ENCODE measurements around the gene PTBP3. TPM values are rescaled to one million over a fixed set of nuclear protein-coding genes. Genes with fewer than 3 reads are reported as not detected.

The PTBP3 gene
- total and polyA plus RNA-seq, 2 donors (not counting 1 experiment from before 2014, with no cell fraction given): 16.7 to 28.7 TPM

- TF ChIP-seq EZH2 (IDR thresholded peaks at IDR 0.05; ENCODE audit: low read length, missing control alignments) (no peak), CTCF (conservative IDR thresholded peaks at IDR 0.05 in 1 of 2, IDR thresholded peaks at IDR 0.05 in 1 of 2; ENCODE audit: low read depth in 1 of 2, low read length in 2 of 2) (no peak)
- Histone ChIP-seq H3K4me1 (ENCODE audit: control insufficient read depth, extremely low read depth, insufficient read depth, low read length) (peaks cover 5% of the 10 kb centered on the region), H2AFZ (ENCODE audit: low read length) (peak overlapping the region; percentile 86), H3K4me2 (ENCODE audit: extremely low read depth, insufficient read depth, low read length) (peak overlapping the region; percentile 91), H3K27ac (ENCODE audit: insufficient read depth, low read length) (peak overlapping the region; percentile 38), H3K27me3 (ENCODE audit: control insufficient read depth, insufficient read depth, low read length) (no peaks in the 10 kb centered on the region), H4K20me1 (ENCODE audit: control insufficient read depth, extremely low read depth, insufficient read depth, low read length) (no peaks in the 10 kb centered on the region), H3K36me3 (ENCODE audit: control insufficient read depth, insufficient read depth, low read length) (peaks cover 2% of the 10 kb centered on the region), H3K79me2 (ENCODE audit: control insufficient read depth, insufficient read depth, low read length) (no peaks in the 10 kb centered on the region), H3K4me3 (replicated peaks in 1 of 4; ENCODE audit: control extremely low read depth in 1 of 4, insufficient read depth in 1 of 4, low read depth in 3 of 4, low read length in 4 of 4) (peak overlapping the region; percentile 47 to 68 (median 56)), H3K9me3 (ENCODE audit: control insufficient read depth, insufficient read depth, low read depth, low read length) (no peaks in the 10 kb centered on the region), H3K9ac (ENCODE audit: insufficient read depth, low read length) (peak overlapping the region; percentile 67)
- peak; percentile 35 to 45 for DNase-seq (ENCODE audit: low read depth in 2 of 2)
These were observed 159.0 kb downstream of the PTBP3 start for GRCh38 chr9:112174222-112174964.

- Histone ChIP-seq H2AFZ (ENCODE audit: low read length) (peak overlapping the region; percentile 86), H3K27ac (ENCODE audit: insufficient read depth, low read length) (peak overlapping the region; percentile 38), H3K9me3 (ENCODE audit: control insufficient read depth, insufficient read depth, low read depth, low read length) (no peaks in the 10 kb centered on the region), H3K9ac (ENCODE audit: insufficient read depth, low read length) (peak overlapping the region; percentile 53), H3K79me2 (ENCODE audit: control insufficient read depth, insufficient read depth, low read length) (no peaks in the 10 kb centered on the region), H3K4me2 (ENCODE audit: extremely low read depth, insufficient read depth, low read length) (peak overlapping the region; percentile 91), H3K4me3 (replicated peaks in 1 of 4; ENCODE audit: control extremely low read depth in 1 of 4, insufficient read depth in 1 of 4, low read depth in 3 of 4, low read length in 4 of 4) (peak overlapping the region in 3 of 4 experiments; percentile 47 to 68 (median 61)), H3K4me1 (ENCODE audit: control insufficient read depth, extremely low read depth, insufficient read depth, low read length) (peaks cover 5% of the 10 kb centered on the region), H3K36me3 (ENCODE audit: control insufficient read depth, insufficient read depth, low read length) (peaks cover 2% of the 10 kb centered on the region), H3K27me3 (ENCODE audit: control insufficient read depth, insufficient read depth, low read length) (no peaks in the 10 kb centered on the region), H4K20me1 (ENCODE audit: control insufficient read depth, extremely low read depth, insufficient read depth, low read length) (no peaks in the 10 kb centered on the region)
- no peak for TF ChIP-seq EZH2 (IDR thresholded peaks at IDR 0.05; ENCODE audit: low read length, missing control alignments)
- no peak for DNase-seq (ENCODE audit: low read depth in 2 of 2)
These were observed 159.8 kb downstream of the PTBP3 start for GRCh38 chr9:112173489-112174221.

GRCh38 chr9:112170968-112171367 is 162.5 kb downstream of the PTBP3 start:
- Histone ChIP-seq H3K79me2 (ENCODE audit: control insufficient read depth, insufficient read depth, low read length) (no peaks in the 10 kb centered on the region), H3K9ac (ENCODE audit: insufficient read depth, low read length) (no peak overlapping the region), H2AFZ (ENCODE audit: low read length) (no peak overlapping the region), H4K20me1 (ENCODE audit: control insufficient read depth, extremely low read depth, insufficient read depth, low read length) (no peaks in the 10 kb centered on the region), H3K27me3 (ENCODE audit: control insufficient read depth, insufficient read depth, low read length) (no peaks in the 10 kb centered on the region), H3K4me3 (replicated peaks in 1 of 4; ENCODE audit: control extremely low read depth in 1 of 4, insufficient read depth in 1 of 4, low read depth in 3 of 4, low read length in 4 of 4) (no peak overlapping the region), H3K27ac (ENCODE audit: insufficient read depth, low read length) (no peak overlapping the region), H3K4me1 (ENCODE audit: control insufficient read depth, extremely low read depth, insufficient read depth, low read length) (peaks cover 8% of the 10 kb centered on the region), H3K4me2 (ENCODE audit: extremely low read depth, insufficient read depth, low read length) (no peak overlapping the region), H3K9me3 (ENCODE audit: control insufficient read depth, insufficient read depth, low read depth, low read length) (no peaks in the 10 kb centered on the region), H3K36me3 (ENCODE audit: control insufficient read depth, insufficient read depth, low read length) (peaks cover 2% of the 10 kb centered on the region)
- DNase-seq (ENCODE audit: low read depth in 2 of 2): no peak
- TF ChIP-seq CTCF (conservative IDR thresholded peaks at IDR 0.05 in 1 of 2, IDR thresholded peaks at IDR 0.05 in 1 of 2; ENCODE audit: low read depth in 1 of 2, low read length in 2 of 2) (no peak), EZH2 (IDR thresholded peaks at IDR 0.05; ENCODE audit: low read length, missing control alignments) (no peak)

Data from fibroblast of lung (primary cell).